ENCODE measurements around the gene ZFHX3. TPM values are rescaled to one million over a fixed set of nuclear protein-coding genes. Genes with fewer than 3 reads are reported as not detected.
A peak's percentile ranks its signal among the peaks of the same experiment; 100 is the strongest.

The ZFHX3 gene
- total RNA-seq, 1 donor from 2014 or later, result 34.8 TPM

DNA sequence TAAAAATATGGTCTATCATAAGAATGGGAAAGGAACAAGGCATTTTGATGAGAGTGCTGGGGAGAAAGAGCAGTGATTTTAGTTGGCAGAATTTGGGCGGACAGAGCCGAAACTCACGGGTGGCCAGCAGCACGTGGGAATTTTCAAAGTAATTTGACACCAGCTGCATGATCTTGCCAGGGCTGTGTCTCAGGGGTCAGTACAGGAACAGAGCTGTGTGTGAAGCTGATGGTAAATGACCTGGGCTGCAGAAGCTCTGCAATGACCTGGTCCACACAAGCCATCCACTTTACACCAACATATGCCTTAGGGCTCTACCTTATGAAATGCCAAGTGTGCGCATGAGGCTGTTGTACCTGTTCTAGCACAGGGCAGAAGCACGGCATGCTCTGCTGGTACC, 112.0 kb downstream of the ZFHX3 start:
- Histone ChIP-seq H3K9me3 (no peaks in the 10 kb centered on the region), H3K4me3 (no peak overlapping the region), H3K27me3 (no peaks in the 10 kb centered on the region), H3K27ac (peak overlapping the region; percentile 31 to 53), H3K4me1 (peaks cover 32 to 50% of the 10 kb centered on the region in 2 donors), H3K36me3 (no peaks in the 10 kb centered on the region)
- intact Hi-C loops (cut with DNase I), result loop anchor here (5.0 to 10.0 kb wide), 4 partner anchors 104 to 1041 kb away; partner anchors contain the start of gene IST1
- no peak for DNase-seq (ENCODE audit: low spot score in 2 of 2)
- TF ChIP-seq, protein P1, sequence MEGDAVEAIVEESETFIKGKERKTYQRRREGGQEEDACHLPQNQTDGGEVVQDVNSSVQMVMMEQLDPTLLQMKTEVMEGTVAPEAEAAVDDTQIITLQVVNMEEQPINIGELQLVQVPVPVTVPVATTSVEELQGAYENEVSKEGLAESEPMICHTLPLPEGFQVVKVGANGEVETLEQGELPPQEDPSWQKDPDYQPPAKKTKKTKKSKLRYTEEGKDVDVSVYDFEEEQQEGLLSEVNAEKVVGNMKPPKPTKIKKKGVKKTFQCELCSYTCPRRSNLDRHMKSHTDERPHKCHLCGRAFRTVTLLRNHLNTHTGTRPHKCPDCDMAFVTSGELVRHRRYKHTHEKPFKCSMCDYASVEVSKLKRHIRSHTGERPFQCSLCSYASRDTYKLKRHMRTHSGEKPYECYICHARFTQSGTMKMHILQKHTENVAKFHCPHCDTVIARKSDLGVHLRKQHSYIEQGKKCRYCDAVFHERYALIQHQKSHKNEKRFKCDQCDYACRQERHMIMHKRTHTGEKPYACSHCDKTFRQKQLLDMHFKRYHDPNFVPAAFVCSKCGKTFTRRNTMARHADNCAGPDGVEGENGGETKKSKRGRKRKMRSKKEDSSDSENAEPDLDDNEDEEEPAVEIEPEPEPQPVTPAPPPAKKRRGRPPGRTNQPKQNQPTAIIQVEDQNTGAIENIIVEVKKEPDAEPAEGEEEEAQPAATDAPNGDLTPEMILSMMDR (IDR thresholded peaks at IDR 0.05), result no peak

DNA sequence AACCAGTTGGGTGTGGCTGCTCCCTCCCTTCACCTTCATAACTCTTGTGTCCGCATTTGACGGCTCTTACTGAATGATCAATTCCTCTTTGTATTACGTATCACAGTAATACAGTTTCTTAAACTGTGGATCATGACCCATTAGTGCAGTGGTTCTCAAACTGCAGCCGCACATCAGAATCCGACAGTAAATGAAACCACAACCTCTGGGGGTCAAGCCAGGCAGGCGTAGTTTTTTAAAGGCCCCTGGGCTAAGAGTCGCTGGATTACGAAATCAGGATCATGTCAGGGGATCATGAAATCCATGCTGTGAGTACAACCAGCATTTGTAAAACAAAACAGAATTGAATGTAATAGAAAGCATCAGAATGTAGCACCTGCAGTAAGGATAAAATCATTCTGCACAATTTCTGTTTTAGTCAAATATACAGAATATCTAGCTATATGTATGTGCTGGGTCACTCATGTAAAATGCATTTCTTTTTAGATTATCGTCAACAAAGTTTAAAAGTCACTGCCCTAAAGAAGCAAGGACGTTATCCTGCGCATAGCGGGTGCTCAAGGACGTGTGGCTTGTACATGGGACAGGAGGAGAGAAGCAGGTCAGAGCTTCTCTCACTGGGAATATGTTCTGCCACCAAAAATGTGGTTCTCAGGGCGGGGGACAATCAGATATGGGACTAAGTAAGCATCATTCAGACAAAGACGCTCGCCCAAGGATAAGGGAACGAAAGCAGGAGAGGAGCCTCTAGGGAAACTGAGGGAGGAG, 113.1 kb downstream of the ZFHX3 start:
- H3K27ac ChIP-seq, result peak overlapping the region; percentile 31 to 53
- no peak for DNase-seq (ENCODE audit: low spot score in 2 of 2)
- H3K4me1 ChIP-seq, result peaks cover 26 to 51% of the 10 kb centered on the region in 2 donors
- TF ChIP-seq, protein P1 (IDR thresholded peaks at IDR 0.05), result no peak
- intact Hi-C loops (cut with DNase I), result loop anchor here (5.0 to 10.0 kb wide), 4 partner anchors 103 to 1040 kb away; partner anchors contain the start of gene IST1
- H3K27me3 ChIP-seq, result no peaks in the 10 kb centered on the region
- no peak overlapping the region for H3K4me3 ChIP-seq
- H3K9me3 ChIP-seq, result no peaks in the 10 kb centered on the region
- no peaks in the 10 kb centered on the region for H3K36me3 ChIP-seq

DNA sequence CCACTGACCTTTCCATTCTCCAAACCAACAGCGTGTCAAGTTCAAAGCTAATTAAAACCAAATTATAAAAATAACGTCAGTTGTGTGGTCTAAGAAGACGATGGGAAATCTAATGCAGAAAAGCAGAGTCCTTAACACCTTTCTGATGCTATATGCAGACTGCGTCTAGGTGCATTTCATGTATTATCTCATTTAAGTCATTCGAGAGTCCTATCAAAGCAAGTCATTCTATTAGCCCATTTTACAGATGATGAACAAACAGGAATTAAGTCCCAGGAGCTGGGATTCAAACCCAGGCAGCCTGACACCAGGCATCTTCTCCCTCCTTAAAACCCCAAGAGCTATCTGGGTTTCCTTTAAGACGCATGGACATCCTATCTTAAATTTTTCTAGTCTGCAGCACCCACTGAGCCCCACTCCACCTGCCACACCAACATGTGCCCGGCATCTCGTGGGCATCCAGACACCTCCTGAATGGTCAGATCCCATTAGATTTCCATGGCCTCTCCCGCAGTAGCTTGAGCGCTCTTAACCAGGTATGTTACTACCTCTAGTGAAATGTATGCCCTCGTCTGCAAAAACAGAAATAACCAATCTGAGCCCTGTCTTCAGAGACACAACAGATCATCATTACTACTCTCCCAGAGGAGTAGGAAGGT, 115.1 kb downstream of the ZFHX3 start:
- peak overlapping the region in 1 of 2 donors; percentile 61 for H3K27ac ChIP-seq
- H3K4me3 ChIP-seq, result no peak overlapping the region
- peaks cover 13 to 38% of the 10 kb centered on the region in 2 donors for H3K4me1 ChIP-seq
- TF ChIP-seq, protein P1 (IDR thresholded peaks at IDR 0.05), result no peak
- no peaks in the 10 kb centered on the region for H3K36me3 ChIP-seq
- H3K9me3 ChIP-seq, result no peaks in the 10 kb centered on the region
- intact Hi-C loops (cut with DNase I), result loop anchor here (10.0 kb wide), 1 partner anchor 1038 kb away; the partner anchor contains the start of gene IST1
- DNase-seq (ENCODE audit: low spot score in 2 of 2), result no peak
- H3K27me3 ChIP-seq, result no peaks in the 10 kb centered on the region

DNA sequence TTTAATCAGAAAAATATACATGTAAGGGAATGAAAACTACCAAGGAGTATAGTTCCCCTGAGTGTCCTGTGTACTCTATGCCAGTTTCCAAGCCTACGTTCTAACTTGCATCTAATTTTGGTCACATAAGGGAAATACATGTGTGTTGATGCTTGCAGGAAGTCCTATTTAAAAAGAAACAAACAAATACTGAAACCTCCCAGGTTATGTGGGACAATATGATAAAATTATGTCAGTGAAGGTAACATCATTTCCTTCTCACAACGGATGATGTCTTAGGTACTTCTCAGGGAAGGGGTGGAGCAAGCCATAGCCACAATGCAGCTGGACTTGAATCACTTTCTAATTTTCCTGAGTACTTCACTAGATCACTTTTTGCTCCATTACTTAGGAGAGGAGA, 115.9 kb downstream of the ZFHX3 start:
- H3K4me3 ChIP-seq, result peak overlapping the region in 1 of 2 donors; percentile 18
- TF ChIP-seq, protein P1 (IDR thresholded peaks at IDR 0.05), result no peak
- intact Hi-C loops (cut with DNase I), result loop anchor here (10.0 kb wide), 1 partner anchor 1037 kb away; the partner anchor contains the start of gene IST1
- peaks cover 9 to 34% of the 10 kb centered on the region in 2 donors for H3K4me1 ChIP-seq
- no peak for DNase-seq (ENCODE audit: low spot score in 2 of 2)
- H3K9me3 ChIP-seq, result no peaks in the 10 kb centered on the region
- H3K27me3 ChIP-seq, result no peaks in the 10 kb centered on the region
- peak overlapping the region; percentile 59 to 61 for H3K27ac ChIP-seq
- H3K36me3 ChIP-seq, result no peaks in the 10 kb centered on the region

DNA sequence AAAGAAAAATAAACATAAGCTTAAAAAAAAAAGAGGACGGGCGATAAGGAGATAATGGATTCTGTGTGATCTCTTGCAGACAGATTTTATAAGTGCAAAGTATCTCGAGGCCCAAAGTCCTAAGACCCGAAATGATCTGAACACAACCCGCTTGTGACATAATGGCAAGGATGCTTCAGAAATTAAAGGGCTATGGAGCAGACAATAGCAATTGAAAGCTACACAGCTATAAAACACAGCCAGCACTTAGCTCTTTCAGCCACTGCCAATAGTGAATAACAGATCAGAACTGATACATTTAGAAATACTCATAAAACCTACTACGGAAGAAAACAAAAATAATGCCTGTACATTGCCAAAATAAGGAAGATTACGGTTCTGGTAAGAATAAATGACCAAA, 117.5 kb downstream of the ZFHX3 start:
- Histone ChIP-seq H3K4me1 (peaks cover 0 to 31% of the 10 kb centered on the region in 2 donors), H3K27ac (peak overlapping the region in 1 of 2 donors; percentile 59), H3K27me3 (no peaks in the 10 kb centered on the region), H3K36me3 (no peaks in the 10 kb centered on the region), H3K4me3 (no peak overlapping the region), H3K9me3 (no peaks in the 10 kb centered on the region)
- intact Hi-C loops (cut with DNase I), result loop anchor here (10.0 kb wide), 1 partner anchor 1036 kb away; the partner anchor contains the start of gene IST1
- DNase-seq (ENCODE audit: low spot score in 2 of 2), result no peak
- TF ChIP-seq, protein P1 (IDR thresholded peaks at IDR 0.05), result no peak
